A549 (cell line): ENCODE data around the gene PHF2.

Experiments
- CTCF ChIP-seq: fragments of >200 bp; sonication (Bioruptor Twin); formaldehyde crosslinking; IDR thresholded peaks from 3 replicates; pipeline ENCODE4 v1.5.1; 2016
- MAX ChIP-seq: IDR thresholded peaks from 2 replicates; pipeline ENCODE4 v1.6.1; 2012

- TF ChIP-seq CTCF (no peak), MAX (no peak)
These were observed 149.0 kb downstream of the PHF2 start for GRCh38 chr9:93725382-93725781.
